Measurements from ENCODE around the gene ASPSCR1.
"Not testable (repeated sequence)": the region's sequence is repeated elsewhere in the genome, so short reads cannot be mapped to it uniquely, and the experiment has no call there.

ASPSCR1 gene

GRCh38 chr17:81961521-81962498, 15.6 kb upstream of the ASPSCR1 start:
- DNase-seq, result no peak

GRCh38 chr17:81962499-81963441, 14.7 kb upstream of the ASPSCR1 start:
- DNase-seq, result no peak

DNA sequence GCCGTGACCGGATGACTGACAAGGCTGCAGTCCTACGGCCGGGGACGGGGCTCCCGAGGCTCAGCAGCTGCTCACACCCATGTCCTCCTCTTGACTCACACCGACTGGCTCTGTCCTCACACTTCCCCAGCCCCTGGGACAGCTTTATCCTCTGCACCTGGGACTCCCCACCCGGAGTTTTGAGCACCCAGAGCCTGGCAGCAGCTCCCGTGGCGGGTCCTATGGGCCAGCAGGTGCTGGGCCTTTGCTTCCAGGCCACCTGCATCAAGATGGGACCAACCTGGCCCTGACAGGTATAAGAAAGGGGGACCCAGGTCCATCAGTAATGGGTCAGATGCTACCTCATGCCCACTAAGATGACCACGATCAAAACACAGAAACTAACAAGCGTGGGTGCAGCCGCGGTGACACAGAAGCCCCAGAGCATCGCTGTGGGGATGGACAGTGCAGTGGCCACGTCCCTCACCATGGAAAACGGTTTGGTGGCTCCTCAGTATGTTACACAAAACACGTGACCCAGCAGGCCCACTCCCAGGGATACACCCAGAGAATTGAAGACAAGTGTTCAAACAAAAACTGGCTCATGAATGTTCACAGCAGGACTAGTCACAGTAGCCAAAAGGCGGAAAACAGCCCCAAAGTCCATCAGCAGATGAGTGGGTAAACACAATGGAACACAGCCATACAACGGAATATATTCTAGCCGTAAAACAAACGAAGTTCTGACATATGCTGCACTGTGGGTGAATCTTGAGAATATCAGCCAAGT, 13.2 kb upstream of the ASPSCR1 start:
- no peak for DNase-seq

DNA sequence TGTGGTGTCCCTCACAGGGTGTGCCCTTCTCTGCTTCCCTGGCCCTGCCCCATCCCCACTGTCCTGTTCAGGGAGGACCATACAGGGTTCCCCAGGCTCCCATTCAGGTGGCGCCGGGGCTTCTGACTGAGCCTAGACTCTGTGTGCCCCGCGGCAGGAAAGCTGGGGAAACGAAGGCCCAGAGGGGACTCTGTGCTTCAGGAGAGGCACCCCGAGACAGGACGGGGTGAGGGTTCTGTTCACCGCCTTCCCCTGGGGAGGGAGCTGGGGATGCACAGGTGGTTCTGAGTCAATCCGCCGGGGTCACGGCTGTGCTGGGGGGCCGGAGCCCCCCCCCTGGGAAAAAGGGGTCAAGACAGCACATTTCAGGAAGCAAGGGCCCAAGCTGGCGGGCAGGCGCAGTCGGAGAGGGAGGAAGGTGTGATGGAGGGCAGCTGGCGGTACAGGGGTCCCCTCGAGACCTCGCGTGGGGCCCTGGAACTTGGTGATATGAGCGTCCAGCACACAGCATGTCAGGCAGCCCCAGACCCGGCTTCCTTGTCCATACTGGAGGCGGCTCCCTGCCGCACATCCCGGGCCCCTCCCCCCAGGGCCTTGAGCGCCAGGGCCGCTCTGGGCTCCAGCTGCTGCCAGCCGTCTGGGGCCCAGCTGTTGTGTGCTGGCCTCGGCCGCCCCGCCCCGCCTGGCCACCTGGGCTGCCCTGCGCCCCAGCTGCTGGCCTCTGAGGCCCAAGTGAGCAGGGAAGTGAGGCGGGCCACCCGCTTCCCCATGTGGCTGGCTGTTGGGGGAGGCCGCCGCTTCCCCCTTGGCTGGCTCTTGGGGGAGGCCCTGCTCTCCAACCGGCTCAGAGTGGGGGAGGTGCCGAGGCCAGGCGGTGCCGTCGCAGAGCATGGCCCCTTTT, 10.8 kb upstream of the ASPSCR1 start:
- no peak for DNase-seq

DNA sequence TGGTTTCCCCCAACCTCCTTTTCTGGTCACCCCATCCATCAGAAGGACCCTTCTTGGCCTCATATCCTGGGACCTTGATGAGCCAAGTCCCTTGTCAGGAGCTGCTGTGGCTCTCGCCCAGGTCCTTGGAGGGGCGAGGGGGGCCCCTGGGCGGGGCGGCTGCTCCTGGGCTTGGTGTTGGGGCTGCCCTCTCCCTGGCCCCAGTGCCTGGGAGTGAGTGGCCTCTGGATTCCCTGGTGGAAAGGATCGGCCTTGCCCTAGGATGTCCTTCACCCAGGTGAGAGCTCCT, 10.2 kb upstream of the ASPSCR1 start:
- no peak for DNase-seq

GRCh38 chr17:81967533-81968395, 9.7 kb upstream of the ASPSCR1 start:
- no peak for DNase-seq

DNA sequence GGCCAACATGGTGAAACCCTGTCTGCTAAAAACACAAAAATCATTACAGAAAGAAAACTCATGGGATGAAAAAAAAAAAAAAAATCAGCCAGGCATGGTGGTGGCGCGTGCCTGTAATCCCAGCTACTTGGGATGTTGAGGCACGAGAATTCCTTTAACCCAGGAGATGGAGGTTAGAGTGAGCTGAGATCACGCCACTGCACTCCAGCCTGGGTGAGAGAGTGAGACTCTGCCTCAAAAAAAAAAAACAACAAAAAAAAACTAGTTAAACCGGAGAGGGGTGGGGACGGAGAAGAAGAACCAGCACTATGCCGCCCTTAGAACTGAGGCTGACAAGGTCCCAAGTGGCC, 9.1 kb upstream of the ASPSCR1 start:
- no peak for DNase-seq

GRCh38 chr17:81968850-81969812, 8.3 kb upstream of the ASPSCR1 start:
- no peak for DNase-seq

DNA sequence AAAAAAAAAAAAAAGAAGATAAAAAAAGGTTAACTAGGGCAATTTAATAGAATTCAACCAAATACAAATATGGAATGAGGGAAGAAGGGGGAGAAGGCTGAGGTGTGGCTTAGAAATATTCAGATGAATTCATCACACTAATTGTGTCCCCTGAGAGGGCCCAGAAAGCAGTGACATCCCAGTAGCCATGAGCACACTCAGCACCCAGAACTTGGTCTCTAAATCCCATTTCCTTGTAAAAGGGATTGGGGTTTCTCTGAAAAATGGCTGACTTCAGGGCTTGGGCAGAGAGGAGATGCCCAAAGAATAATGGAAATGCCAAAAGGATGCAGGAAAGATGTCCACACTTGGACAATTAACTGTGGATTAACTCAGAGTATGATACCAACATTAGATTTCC, 4.0 kb upstream of the ASPSCR1 start:
- DNase-seq, result no peak

DNA sequence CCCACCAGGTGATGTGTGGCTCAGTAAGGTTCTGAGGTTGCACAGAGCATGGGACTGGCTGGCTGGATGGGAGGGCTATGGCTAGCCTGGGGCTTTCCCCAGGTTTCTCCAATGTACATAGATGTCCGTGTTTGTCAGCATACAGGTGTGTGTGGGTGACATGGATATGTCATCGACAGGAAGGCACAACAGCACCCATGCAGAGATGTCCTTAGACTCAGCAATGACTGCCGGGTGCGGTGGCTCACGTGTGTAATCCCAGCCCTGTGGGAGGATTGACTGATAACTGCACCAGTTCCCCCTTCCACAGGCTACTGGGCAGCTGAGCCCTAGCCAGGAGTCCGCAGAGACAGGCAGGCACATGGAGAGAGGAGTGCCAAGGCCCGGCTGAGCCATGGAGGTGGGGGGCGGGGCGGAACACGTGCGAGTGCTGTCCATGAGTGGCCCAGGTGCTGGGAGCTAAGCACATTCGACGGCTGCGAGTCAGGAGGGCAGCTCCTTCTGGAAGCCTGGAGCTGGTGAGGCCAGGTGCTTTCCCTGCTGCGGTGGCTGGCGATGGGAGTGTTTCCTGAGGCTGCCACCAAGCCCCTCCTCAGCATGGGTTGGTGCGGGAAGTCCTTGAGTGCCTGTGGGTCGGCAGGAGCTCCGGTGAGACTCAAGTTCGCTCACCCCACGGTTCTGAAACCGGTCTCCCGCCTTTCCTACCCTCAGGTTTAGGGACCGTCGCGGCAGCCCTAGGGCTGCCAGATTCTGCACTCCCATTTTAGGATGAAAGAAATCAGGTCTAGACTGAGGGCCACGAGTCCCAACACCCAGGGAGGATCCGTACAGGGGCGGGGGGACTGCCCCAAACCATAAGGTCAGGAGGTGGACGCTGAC, 858 bp upstream of the ASPSCR1 start:
- no peak for DNase-seq

- DNase-seq, result no peak
Measured at GRCh38 chr17:81978524-81979298, 1.3 kb downstream of the ASPSCR1 start.

GRCh38 chr17:81980122-81980521, 2.7 kb downstream of the ASPSCR1 start:
- DNase-seq, result no peak

DNA sequence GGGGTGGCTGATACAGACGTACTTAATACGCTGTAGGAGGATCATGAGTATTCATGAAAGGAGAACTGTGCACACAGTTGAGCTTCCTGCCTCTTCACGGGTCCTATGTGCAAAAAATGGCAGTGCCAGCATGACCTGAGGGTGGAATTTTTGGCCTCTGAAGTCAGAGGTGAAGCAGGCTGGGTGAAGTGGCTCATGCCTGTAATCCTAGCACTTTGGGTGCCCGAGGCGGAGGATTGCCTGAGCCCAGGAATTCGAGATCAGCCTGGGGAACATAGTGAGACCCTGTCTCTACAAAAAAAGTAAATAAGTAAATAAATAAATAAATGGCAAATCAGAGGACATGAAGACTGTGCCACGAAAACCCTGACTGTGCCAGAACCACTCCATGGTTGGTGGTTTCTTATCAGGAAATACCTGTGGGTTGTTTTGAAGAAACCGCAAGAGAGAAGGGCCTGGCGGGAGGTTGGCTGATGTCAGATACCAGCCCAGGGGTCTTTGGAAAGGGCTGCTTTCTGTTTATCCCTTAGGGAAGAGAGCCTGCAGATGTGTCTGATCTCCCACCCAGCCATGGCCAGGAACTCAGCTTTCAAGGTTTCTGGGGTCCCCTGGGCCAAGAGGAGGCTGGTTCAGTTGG, 3.4 kb downstream of the ASPSCR1 start:
- DNase-seq, result no peak

DNA sequence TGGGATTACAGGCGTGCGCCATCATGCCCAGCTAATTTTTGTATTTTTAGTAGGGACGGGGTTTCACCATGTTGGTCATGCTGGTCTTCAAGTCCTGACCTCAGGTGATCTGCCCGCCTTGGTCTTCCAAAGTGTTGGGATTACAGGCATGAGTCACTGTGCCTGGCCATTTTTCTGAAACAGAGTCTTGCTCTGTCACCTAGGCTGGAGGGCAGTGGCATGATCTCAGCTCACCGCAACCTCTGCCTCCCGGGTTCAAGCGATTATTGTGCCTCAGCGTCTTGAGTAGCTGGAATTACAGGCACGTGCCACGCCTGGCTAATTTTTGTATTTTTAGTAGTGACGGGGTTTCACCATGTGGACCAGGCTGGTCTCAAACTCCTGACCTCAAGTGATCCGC, 4.1 kb downstream of the ASPSCR1 start:
- DNase-seq, result not testable (repeated sequence)

GRCh38 chr17:81983011-81983638, 5.7 kb downstream of the ASPSCR1 start:
- no peak for DNase-seq

GRCh38 chr17:81983639-81984373, 6.4 kb downstream of the ASPSCR1 start:
- no peak for DNase-seq

Data from cortex of kidney (tissue), 1 donor.